ENCODE results near the gene CAMTA1. TPM values are rescaled to one million over a fixed set of nuclear protein-coding genes. Genes with fewer than 3 reads are reported as not detected.
"Not testable (repeated sequence)": the region's sequence is repeated elsewhere in the genome, so short reads cannot be mapped to it uniquely, and the experiment has no call there.

Gene CAMTA1
- polyA plus RNA-seq, 1 experiment: 64.9 TPM

GRCh38 chr1:6807782-6808181 is 22.5 kb downstream of the CAMTA1 start:
- POLR2A ChIA-PET: interaction anchor here (0.7 kb wide), 1 partner anchor 65 kb away, joined by 4 read pairs; no protein-coding TSS in a partner anchor
- CTCF ChIA-PET: no interaction called here
- Histone ChIP-seq H3K27ac (ENCODE audit: low read depth, low read length) (no peak overlapping the region), H3K4me3 (ENCODE audit: low read depth, low read length) (no peak overlapping the region), H3K27me3 (ENCODE audit: control insufficient read depth, insufficient read depth, low read length) (no peaks in the 10 kb centered on the region), H3K9me3 (ENCODE audit: control insufficient read depth, insufficient read depth, low read length) (no peaks in the 10 kb centered on the region)
- no peak for DNase-seq (ENCODE audit: low read depth, low spot score)
- TF ChIP-seq CTCF (IDR thresholded peaks at IDR 0.05; ENCODE audit: low read depth, low read length): no peak

GRCh38 chr1:6809461-6809860 is 24.2 kb downstream of the CAMTA1 start:
- Histone ChIP-seq H3K4me3 (ENCODE audit: low read depth, low read length) (no peak overlapping the region), H3K27me3 (ENCODE audit: control insufficient read depth, insufficient read depth, low read length) (no peaks in the 10 kb centered on the region), H3K9me3 (ENCODE audit: control insufficient read depth, insufficient read depth, low read length) (no peaks in the 10 kb centered on the region), H3K27ac (ENCODE audit: low read depth, low read length) (no peak overlapping the region)
- POLR2A ChIA-PET: no interaction called here
- CTCF ChIA-PET: no interaction called here
- DNase-seq (ENCODE audit: low read depth, low spot score): no peak
- no peak for TF ChIP-seq CTCF (IDR thresholded peaks at IDR 0.05; ENCODE audit: low read depth, low read length)

- H3K27me3 ChIP-seq (ENCODE audit: control insufficient read depth, insufficient read depth, low read length); POLR2A ChIA-PET; DNase-seq (ENCODE audit: low read depth, low spot score); H3K4me3 ChIP-seq (ENCODE audit: low read depth, low read length); H3K9me3 ChIP-seq (ENCODE audit: control insufficient read depth, insufficient read depth, low read length); CTCF ChIA-PET; H3K27ac ChIP-seq (ENCODE audit: low read depth, low read length): not testable (repeated sequence)
Observed at GRCh38 chr1:6810146-6810734, 25.0 kb downstream of the CAMTA1 start.

GRCh38 chr1:6811583-6811982 is 26.3 kb downstream of the CAMTA1 start:
- no peak for TF ChIP-seq CTCF (IDR thresholded peaks at IDR 0.05; ENCODE audit: low read depth, low read length)
- no peaks in the 10 kb centered on the region for H3K9me3 ChIP-seq (ENCODE audit: control insufficient read depth, insufficient read depth, low read length)
- H3K27me3 ChIP-seq (ENCODE audit: control insufficient read depth, insufficient read depth, low read length): no peaks in the 10 kb centered on the region
- H3K27ac ChIP-seq (ENCODE audit: low read depth, low read length): no peak overlapping the region
- no peak for DNase-seq (ENCODE audit: low read depth, low spot score)
- H3K4me3 ChIP-seq (ENCODE audit: low read depth, low read length): no peak overlapping the region
- CTCF ChIA-PET: interaction anchor here (0.6 kb wide), 1 partner anchor 217 kb away, joined by 3 read pairs; no protein-coding TSS in a partner anchor
- POLR2A ChIA-PET: no interaction called here

GRCh38 chr1:6813165-6813564 is 27.9 kb downstream of the CAMTA1 start:
- ChIA-PET POLR2A (no interaction called here), CTCF (no interaction called here)
- Histone ChIP-seq H3K4me3 (ENCODE audit: low read depth, low read length) (no peak overlapping the region), H3K9me3 (ENCODE audit: control insufficient read depth, insufficient read depth, low read length) (no peaks in the 10 kb centered on the region), H3K27ac (ENCODE audit: low read depth, low read length) (no peak overlapping the region), H3K27me3 (ENCODE audit: control insufficient read depth, insufficient read depth, low read length) (no peaks in the 10 kb centered on the region)
- no peak for DNase-seq (ENCODE audit: low read depth, low spot score)
- no peak for TF ChIP-seq CTCF (IDR thresholded peaks at IDR 0.05; ENCODE audit: low read depth, low read length)
